ENCODE data around the gene USP36. TPM values are rescaled to one million over a fixed set of nuclear protein-coding genes. Genes with fewer than 3 reads are reported as not detected.
"Not testable (repeated sequence)": the region's sequence is repeated elsewhere in the genome, so short reads cannot be mapped to it uniquely, and the experiment has no call there.

Gene USP36
- total and polyA plus RNA-seq, 12 donors = 13.9 to 69.1 (median 45.5) TPM

- no peaks in the 10 kb centered on the region for H3K27me3 ChIP-seq
- DNase-seq = no peak
- peak overlapping the region in 3 of 5 donors; percentile 2 to 35 (median 32) for H3K27ac ChIP-seq
- H3K4me3 ChIP-seq = no peak overlapping the region
- H3K4me1 ChIP-seq (replicated peaks in 1 of 2) = peaks cover 14 to 67% of the 10 kb centered on the region in 2 donors
- TF ChIP-seq POLR2A (IDR thresholded peaks at IDR 0.05) = no peak
- TF ChIP-seq CTCF (IDR thresholded peaks at IDR 0.05) = no peak
- no peaks in the 10 kb centered on the region for H3K36me3 ChIP-seq (replicated peaks in 1 of 2)
- intact Hi-C loops (cut with DNase I) = no loop called here
- no peaks in the 10 kb centered on the region for H3K9me3 ChIP-seq (replicated peaks in 1 of 3)
- WGBS, 4 donors = 69 to 71% (median 70%) methylated on average over 14 of the region's 14 CpGs
Observed at GRCh38 chr17:78751447-78752161, 89.0 kb downstream of the USP36 start.

GRCh38 chr17:78751000-78751399, 89.6 kb downstream of the USP36 start:
- H3K9me3 ChIP-seq (replicated peaks in 1 of 3); H3K27me3 ChIP-seq; intact Hi-C loops (cut with DNase I); DNase-seq; H3K27ac ChIP-seq; H3K36me3 ChIP-seq (replicated peaks in 1 of 2); H3K4me3 ChIP-seq: not testable (repeated sequence)
- peaks cover 17 to 68% of the 10 kb centered on the region in 2 donors for H3K4me1 ChIP-seq (replicated peaks in 1 of 2)
- WGBS, 4 donors = 89 to 97% (median 91%) methylated on average over 5 of the region's 5 CpGs

GRCh38 chr17:78748730-78749317, 91.8 kb downstream of the USP36 start:
- Histone ChIP-seq H3K36me3 (replicated peaks in 1 of 2) (no peaks in the 10 kb centered on the region), H3K27me3 (no peaks in the 10 kb centered on the region), H3K4me1 (replicated peaks in 1 of 2) (peaks cover 23 to 78% of the 10 kb centered on the region in 2 donors), H3K4me3 (no peak overlapping the region), H3K9me3 (replicated peaks in 1 of 3) (no peaks in the 10 kb centered on the region), H3K27ac (peak overlapping the region in 2 of 5 donors; percentile 68 to 72)
- TF ChIP-seq POLR2A (IDR thresholded peaks at IDR 0.05) = no peak
- 74 to 83% (median 82%) methylated on average over 6 to 8 of the region's 8 CpGs for WGBS, 4 donors
- intact Hi-C loops (cut with DNase I) = no loop called here
- peak in 5 of 7 donors; percentile 47 to 73 (median 58) for DNase-seq

GRCh38 chr17:78748048-78748729, 92.4 kb downstream of the USP36 start:
- TF ChIP-seq POLR2A (IDR thresholded peaks at IDR 0.05) = no peak
- TF ChIP-seq CTCF (IDR thresholded peaks at IDR 0.05) = no peak
- intact Hi-C loops (cut with DNase I) = no loop called here
- 59 to 74% (median 68%) methylated on average over 6 of the region's 6 CpGs for WGBS, 4 donors
- H3K4me1 ChIP-seq (replicated peaks in 1 of 2) = peaks cover 23 to 71% of the 10 kb centered on the region in 2 donors
- no peaks in the 10 kb centered on the region for H3K27me3 ChIP-seq
- no peak overlapping the region for H3K4me3 ChIP-seq
- H3K27ac ChIP-seq = peak overlapping the region in 3 of 5 donors; percentile 2 to 72 (median 68)
- H3K36me3 ChIP-seq (replicated peaks in 1 of 2) = no peaks in the 10 kb centered on the region
- H3K9me3 ChIP-seq (replicated peaks in 1 of 3) = no peaks in the 10 kb centered on the region
- no peak for DNase-seq

- peak overlapping the region in 3 of 5 donors; percentile 24 to 72 (median 57) for H3K27ac ChIP-seq
- WGBS, 4 donors = 77 to 85% (median 82%) methylated on average over 2 of the region's 2 CpGs
- no peak overlapping the region for H3K4me3 ChIP-seq
- no peaks in the 10 kb centered on the region for H3K9me3 ChIP-seq (replicated peaks in 1 of 3)
- DNase-seq = no peak
- H3K27me3 ChIP-seq = no peaks in the 10 kb centered on the region
- H3K36me3 ChIP-seq (replicated peaks in 1 of 2) = no peaks in the 10 kb centered on the region
- intact Hi-C loops (cut with DNase I) = no loop called here
- TF ChIP-seq CTCF (IDR thresholded peaks at IDR 0.05) (no peak), POLR2A (IDR thresholded peaks at IDR 0.05) (no peak)
- H3K4me1 ChIP-seq (replicated peaks in 1 of 2) = peaks cover 23 to 70% of the 10 kb centered on the region in 2 donors
Observed at GRCh38 chr17:78747488-78747887, 93.1 kb downstream of the USP36 start.

Measured in adrenal gland (tissue), 12 donors.